Urinary bladder (tissue), 4 donors: ENCODE results near the gene ITGB5. TPM values are rescaled to one million over a fixed set of nuclear protein-coding genes. Genes with fewer than 3 reads are reported as not detected.

Experiments
- DNase-seq: peaks from one replicate; pipeline ENCODE4 v3.0.0-alpha.2; 2015; ENCODE audit errors: extremely low spot score
- H3K27ac ChIP-seq: one replicate; pipeline ENCODE4 v1.5.1; 2013; ENCODE audit warnings: low read depth, mild to moderate bottlenecking, moderate library complexity
- H3K36me3 ChIP-seq: one replicate; pipeline ENCODE4 v1.6.1; 2013; ENCODE audit warnings: mild to moderate bottlenecking, moderate library complexity; ENCODE audit not compliant: insufficient read depth
- H3K4me1 ChIP-seq: one replicate; pipeline ENCODE4 v1.6.1; 2013; ENCODE audit warnings: mild to moderate bottlenecking, moderate library complexity; ENCODE audit not compliant: insufficient read depth
- H3K4me3 ChIP-seq: one replicate; pipeline ENCODE4 v1.5.1; 2013; ENCODE audit warnings: low read depth, low read length
- WGBS: extraction: QIAGEN DNeasy Blood & Tissue Kit; methylation state at CpG from one replicate; pipeline ENCODE4 v1.1.7; 2013; 5-methylcytosine and 5-hydroxymethylcytosine counted together
- polyA plus RNA-seq: library from polyadenylated mRNA; stranded (reverse); fragments of 200-250 nt; gene quantifications from one replicate; pipeline ENCODE4 v1.2.3, GENCODE V29; 2013
- total RNA-seq: library from RNA; depleted of rRNA; stranded (reverse); fragments of >200 nt; gene quantifications from one replicate; pipeline ENCODE4 v1.2.3, GENCODE V29; 2014
- donor health status: healthy with polysubstance abuse.
- donor health status: healthy.

The ITGB5 gene
- total and polyA plus RNA-seq, 2 donors = 32.9 to 77.2 TPM

- Histone ChIP-seq H3K4me1 (no peaks in the 10 kb centered on the region), H3K4me3 (no peak overlapping the region), H3K27ac (no peak overlapping the region), H3K36me3 (no peaks in the 10 kb centered on the region)
- DNase-seq = no peak
- WGBS = 63% methylated on average over 8 of the region's 8 CpGs
Measured at GRCh38 chr3:124916837-124917409, 29.8 kb upstream of the ITGB5 start.

- Histone ChIP-seq H3K36me3 (no peaks in the 10 kb centered on the region), H3K4me3 (no peak overlapping the region), H3K27ac (no peak overlapping the region), H3K4me1 (no peaks in the 10 kb centered on the region)
- DNase-seq = no peak
- WGBS = 91% methylated on average over 3 of the region's 3 CpGs
Measured at GRCh38 chr3:124915254-124915653, 28.1 kb upstream of the ITGB5 start.

GRCh38 chr3:124907957-124908356 lies 20.8 kb upstream of the ITGB5 start:
- DNase-seq = no peak
- H3K4me3 ChIP-seq = no peak overlapping the region
- H3K4me1 ChIP-seq = no peaks in the 10 kb centered on the region
- H3K36me3 ChIP-seq = no peaks in the 10 kb centered on the region
- WGBS = 72% methylated on average over 9 of the region's 9 CpGs
- no peak overlapping the region for H3K27ac ChIP-seq

GRCh38 chr3:124904835-124905492 lies 17.8 kb upstream of the ITGB5 start:
- no peaks in the 10 kb centered on the region for H3K36me3 ChIP-seq
- no peaks in the 10 kb centered on the region for H3K4me1 ChIP-seq
- no peak overlapping the region for H3K27ac ChIP-seq
- 82% methylated on average over 6 of the region's 6 CpGs for WGBS
- no peak overlapping the region for H3K4me3 ChIP-seq
- DNase-seq = no peak

GRCh38 chr3:124903896-124904834 lies 17.0 kb upstream of the ITGB5 start:
- no peak overlapping the region for H3K4me3 ChIP-seq
- no peak overlapping the region for H3K27ac ChIP-seq
- WGBS = 55% methylated on average over 1 of the region's 1 CpG
- H3K4me1 ChIP-seq = no peaks in the 10 kb centered on the region
- H3K36me3 ChIP-seq = no peaks in the 10 kb centered on the region
- DNase-seq = no peak

- H3K4me3 ChIP-seq = no peak overlapping the region
- H3K27ac ChIP-seq = no peak overlapping the region
- DNase-seq = no peak
- WGBS = 97% methylated on average over 1 of the region's 1 CpG
- no peaks in the 10 kb centered on the region for H3K36me3 ChIP-seq
- no peaks in the 10 kb centered on the region for H3K4me1 ChIP-seq
Measured at GRCh38 chr3:124896824-124897526, 9.8 kb upstream of the ITGB5 start.

GRCh38 chr3:124895756-124896155 lies 8.6 kb upstream of the ITGB5 start:
- Histone ChIP-seq H3K27ac (no peak overlapping the region), H3K4me3 (no peak overlapping the region), H3K4me1 (no peaks in the 10 kb centered on the region), H3K36me3 (no peaks in the 10 kb centered on the region)
- no peak for DNase-seq
- WGBS = 88% methylated on average over 7 of the region's 7 CpGs

GRCh38 chr3:124893526-124893925 lies 6.4 kb upstream of the ITGB5 start:
- 54% methylated on average over 2 of the region's 2 CpGs for whole genome bisulfite sequencing
- Histone ChIP-seq H3K27ac (no peak overlapping the region), H3K4me1 (no peaks in the 10 kb centered on the region), H3K4me3 (no peak overlapping the region), H3K36me3 (no peaks in the 10 kb centered on the region)
- DNase-seq = no peak

GRCh38 chr3:124890573-124891190 lies 3.5 kb upstream of the ITGB5 start:
- 84% methylated on average over 5 of the region's 5 CpGs for WGBS
- H3K27ac ChIP-seq = no peak overlapping the region

GRCh38 chr3:124888482-124889441 lies 1.6 kb upstream of the ITGB5 start:
- H3K4me1 ChIP-seq = no peaks in the 10 kb centered on the region
- no peak overlapping the region for H3K27ac ChIP-seq
- H3K36me3 ChIP-seq = no peaks in the 10 kb centered on the region
- no peak overlapping the region for H3K4me3 ChIP-seq
- no peak for DNase-seq
- 76% methylated on average over 8 of the region's 8 CpGs for WGBS

More at GRCh38 chr3:124890573-124891190, 3.5 kb upstream of the ITGB5 start:
- H3K4me1 ChIP-seq = no peaks in the 10 kb centered on the region
- no peak overlapping the region for H3K4me3 ChIP-seq
- H3K36me3 ChIP-seq = no peaks in the 10 kb centered on the region
- no peak for DNase-seq

- no peaks in the 10 kb centered on the region for H3K4me1 ChIP-seq
Measured at GRCh38 chr3:124887932-124888298, 750 bp upstream of the ITGB5 start.

More at GRCh38 chr3:124887932-124888298, 750 bp upstream of the ITGB5 start:
- 88% methylated on average over 11 of the region's 11 CpGs for WGBS
- H3K27ac ChIP-seq = no peak overlapping the region
- H3K36me3 ChIP-seq = no peaks in the 10 kb centered on the region
- no peak for DNase-seq
- no peak overlapping the region for H3K4me3 ChIP-seq
